Stimulated activated CD4-positive, alpha-beta T cell treated with anti-CD3 and anti-CD28 coated beads, Interleukin-15, amount 100 ng/mL, for 48 hours (primary cell): ENCODE measurements around the gene TMEM59L.

Source experiments
- DNase-seq, 2 donors: peaks; one replicate each; pipeline ENCODE4 v3.0.0-alpha.2; 2020; ENCODE audit warnings: low read depth in 2 of 2

Gene TMEM59L

DNA sequence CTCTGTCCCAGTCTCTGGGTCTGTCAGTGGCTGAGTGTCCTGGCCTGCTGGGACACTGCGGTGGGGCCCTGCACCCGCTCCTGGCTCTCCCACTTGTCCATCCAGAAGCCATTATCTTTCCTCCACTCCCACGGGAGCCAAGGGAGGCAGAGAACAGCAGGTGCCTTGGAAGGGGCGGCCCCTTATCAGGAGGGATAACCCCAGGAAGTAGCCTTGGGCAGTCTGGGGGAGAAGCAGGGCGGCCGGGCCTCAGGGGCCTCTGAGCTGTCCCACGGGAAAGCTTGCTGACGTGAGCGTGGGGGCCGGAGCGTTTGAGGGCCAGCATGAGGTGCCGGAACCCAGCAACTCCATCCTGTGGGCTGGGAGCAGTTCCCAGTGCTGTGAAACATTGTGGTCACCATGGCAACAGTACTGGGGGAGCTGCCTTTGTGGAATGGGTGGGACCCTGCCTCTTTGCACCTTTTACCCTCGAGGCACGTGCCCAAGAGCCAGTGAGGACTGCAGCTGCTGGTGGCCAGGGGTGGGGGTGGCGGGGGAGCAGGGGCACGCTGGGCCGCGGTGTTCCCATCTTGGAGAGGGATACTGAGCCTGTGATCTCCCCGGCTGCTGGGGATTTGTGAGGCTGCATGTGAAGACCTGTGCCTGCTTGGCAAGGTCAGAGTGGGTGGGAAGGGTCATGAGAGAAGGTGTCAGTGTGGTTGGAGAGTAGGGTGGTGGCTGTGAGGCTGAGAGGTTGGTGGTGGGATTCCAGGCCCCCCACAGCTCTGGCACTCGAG lies 45.1 kb downstream of the TMEM59L start:
- DNase-seq: no peak

DNA sequence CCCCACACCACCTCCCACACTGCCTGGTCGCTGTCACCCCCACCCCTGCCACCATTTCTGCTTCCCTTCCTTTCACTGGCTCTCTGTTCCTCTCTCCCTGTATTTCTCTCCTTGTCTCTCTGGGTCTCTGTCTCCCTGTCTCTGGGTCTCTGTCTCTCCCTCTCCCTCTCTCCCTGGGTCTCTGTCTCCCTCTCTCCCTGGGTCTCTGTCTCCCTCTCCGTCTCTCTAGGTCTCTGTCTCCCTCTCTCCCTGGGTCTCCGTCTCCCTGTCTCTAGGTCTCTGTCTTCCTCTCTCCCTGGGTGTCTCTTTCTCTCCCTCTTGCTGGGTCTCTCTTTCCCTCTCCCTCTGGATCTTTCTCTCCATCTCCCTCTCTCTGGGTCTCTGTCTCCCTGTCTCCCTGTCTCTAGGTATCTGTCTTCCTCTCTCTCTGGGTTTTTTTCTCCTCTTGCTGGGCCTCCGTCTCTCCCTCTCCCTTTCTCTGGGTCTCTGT lies 45.7 kb downstream of the TMEM59L start:
- no peak for DNase-seq

DNA sequence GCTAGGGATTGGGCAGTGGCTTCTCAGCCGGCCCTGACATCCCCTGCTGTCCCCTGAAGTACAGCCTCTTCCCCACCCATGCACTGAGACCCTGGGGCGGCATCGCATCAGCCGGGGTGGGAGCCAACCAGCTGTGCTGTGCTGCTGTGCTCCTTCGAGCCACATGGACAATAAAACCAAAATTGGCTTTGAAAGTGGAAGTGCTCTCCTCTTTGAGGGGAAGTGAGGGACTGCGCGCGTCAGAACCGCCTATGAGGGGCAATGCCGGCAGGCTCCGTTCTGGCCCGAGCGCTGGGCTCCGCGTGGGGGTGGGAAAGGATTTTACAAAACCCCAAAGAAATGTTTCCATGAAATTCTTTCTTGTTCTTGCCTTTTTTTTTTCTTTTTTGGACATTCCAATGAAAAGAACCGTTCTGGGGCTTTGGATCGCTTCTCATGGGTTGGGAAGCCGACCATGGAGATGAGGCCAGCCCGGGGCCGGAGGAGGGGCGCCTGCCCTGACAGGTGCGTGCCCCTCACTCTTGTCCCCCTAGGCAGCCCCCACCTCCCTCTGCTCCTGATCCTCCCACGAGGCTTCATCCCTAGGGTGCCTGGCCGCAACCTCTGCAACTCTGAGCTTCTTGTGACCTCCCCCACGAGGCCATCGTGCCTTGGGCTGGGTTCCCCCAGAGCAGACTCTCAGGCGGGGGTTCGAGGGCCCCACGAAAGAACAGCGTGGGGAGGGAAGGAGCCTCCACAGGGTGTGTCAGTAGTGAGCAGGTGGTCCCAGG lies 46.8 kb downstream of the TMEM59L start:
- DNase-seq: no peak

DNA sequence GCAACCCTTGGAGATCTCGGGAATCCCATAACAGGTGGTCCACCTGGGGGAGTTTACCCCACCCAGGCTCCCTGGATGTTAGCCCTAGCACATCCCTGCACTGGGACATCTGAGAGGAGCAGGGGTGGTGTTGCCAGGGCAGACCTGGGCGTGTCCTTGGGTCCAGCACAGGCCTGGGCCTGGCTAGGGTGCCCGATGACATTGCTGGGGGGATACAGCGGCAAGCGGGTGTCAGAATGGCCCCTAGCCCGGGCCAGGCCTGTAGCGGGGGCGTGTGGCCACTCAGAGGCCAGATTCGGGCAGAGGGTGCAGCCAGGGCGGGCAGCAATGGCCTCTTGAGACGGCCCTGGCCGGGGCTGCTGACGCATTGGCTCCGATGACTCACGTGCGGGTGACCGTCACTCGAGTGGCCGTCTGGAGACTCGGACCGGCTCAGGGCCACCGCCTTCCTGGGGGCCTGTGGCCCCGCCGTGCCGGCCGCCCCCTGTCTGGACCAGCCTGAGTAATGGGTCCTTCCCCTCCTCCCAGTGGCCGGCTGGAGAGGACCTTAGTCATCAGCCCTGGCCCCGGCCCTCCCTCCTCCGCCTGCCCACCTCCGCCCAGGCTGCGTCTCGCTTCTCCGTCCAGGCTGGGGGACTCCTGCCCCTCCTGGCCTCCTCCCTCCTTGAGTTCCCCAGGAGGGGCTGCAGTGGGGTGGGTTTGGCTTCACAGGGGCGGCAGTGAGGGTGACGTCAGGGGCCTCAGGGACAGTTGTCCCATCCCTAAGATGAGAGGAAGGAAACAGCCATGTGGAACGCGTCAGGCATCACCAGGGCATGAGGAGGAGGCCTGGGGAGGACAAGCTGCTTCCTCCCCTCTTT lies 47.6 kb downstream of the TMEM59L start:
- no peak for DNase-seq

DNA sequence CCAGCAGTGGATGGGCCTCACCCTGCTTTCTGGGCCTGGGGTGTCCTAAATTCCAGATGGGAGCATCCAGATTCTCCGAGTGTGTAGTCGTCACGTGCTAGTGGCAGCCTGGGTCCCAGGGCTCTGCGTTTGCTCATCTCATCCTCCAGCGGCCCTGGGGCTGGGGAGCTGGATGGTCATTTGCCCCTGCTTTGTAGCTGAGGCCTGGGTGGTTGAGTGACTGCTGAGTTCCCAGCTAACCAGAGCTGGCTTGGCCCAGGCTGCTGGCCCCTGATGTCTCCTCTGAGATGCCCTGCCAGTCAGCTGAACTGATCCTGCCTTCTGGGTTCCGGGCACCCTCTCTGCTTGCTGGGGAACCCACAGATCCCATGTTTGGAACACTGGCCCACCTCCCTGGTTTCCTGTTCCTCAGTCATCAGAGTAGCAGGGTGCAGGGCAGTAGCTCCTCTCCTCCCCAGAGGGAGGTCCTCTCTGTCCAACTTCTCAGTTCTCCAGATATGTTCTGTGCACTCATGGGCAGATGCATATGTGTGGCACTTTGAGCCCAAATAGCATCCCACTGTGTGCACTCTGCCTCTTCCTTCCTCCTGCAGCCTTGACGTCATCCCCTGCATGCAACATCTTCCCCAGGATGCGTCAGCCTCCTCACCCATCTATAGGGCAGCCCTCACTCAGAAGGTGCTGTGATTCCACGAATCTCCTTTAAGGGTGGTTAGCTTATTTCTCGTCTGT lies 48.4 kb downstream of the TMEM59L start:
- DNase-seq: no peak

DNA sequence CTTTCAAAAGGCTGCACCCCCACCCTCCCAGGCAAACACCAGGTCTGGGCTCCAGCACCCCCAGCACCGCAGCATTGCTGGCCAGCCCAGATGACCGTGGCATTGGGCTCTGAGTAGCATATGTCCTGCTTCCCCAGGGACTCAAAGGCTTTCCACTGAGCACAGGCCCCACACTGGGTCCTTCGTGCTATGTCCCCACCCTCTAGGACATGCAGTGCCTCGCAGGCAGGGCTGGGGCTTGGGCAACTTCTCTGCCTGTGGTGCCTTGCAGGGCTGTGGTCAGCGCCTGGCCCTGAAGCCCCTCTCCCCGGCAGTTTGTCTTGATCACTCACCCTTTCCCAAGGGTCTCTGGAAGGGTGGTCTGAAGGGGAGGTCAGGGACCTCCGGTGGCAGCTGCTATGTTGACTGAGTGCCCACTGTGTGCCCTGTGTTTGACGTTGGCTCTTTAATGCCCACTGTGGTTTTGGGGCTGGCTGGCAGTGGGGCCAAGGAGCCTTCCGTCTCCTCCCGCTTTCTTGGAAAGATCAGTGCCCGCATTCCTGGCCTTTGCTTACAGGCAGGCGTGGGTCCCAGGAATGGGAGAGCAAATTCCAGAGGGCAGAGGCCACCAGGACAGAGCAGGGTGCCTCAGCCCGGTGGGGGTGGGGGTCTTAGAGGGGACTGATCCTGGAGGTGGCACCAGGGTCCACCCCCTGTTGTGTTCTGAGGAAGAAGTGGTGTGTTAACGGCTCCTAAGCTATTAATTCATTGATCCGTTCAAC lies 50.5 kb downstream of the TMEM59L start:
- no peak for DNase-seq

DNA sequence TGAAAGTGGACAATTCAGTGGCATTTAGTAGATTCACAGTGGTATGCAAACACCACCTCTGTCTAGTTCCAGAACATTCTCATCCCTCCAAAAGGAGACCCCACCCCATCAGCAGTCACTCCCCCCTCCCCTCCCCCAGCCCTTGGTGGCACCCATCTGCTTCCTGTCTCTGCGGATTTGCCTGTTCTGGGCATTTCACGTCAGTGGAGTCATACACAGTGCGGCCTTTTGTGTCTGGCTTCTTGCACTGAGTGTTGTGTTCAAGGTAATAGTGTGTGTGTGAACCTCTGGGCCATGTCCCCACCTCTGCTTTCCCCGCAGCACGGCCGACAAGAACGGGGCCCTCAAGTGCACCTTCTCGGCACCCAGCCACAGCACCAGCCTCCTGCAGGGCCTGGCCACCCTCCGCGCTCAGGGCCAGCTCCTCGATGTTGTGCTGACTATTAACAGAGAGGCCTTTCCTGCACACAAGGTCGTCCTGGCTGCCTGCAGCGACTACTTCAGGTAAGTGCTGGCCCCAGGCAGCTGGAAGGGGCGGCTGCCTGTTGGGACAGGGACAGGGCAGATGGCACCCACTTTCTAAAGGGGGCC lies 51.4 kb downstream of the TMEM59L start:
- no peak for DNase-seq

DNA sequence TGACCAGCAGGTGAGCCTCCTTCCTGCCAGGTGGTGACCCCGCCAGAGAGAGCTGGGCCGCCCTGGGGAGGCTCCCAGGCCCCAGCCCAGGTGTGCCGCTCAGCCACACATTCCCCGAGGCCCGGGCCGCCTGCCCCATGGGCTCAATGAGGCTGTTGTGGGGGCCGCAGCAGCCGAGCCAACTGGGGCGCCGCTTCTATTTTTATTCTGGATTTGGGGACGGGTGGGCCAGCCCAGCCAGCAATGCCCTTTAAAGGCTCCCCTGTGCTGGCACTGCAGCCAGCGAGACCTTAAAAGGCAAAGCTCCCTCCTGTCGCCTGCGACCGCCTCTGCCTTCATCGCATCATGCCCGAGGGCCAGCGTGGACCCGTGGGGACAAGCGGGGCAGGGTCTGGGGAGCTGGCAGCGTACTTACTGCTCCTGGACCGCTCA lies 53.1 kb downstream of the TMEM59L start:
- DNase-seq: no peak

DNA sequence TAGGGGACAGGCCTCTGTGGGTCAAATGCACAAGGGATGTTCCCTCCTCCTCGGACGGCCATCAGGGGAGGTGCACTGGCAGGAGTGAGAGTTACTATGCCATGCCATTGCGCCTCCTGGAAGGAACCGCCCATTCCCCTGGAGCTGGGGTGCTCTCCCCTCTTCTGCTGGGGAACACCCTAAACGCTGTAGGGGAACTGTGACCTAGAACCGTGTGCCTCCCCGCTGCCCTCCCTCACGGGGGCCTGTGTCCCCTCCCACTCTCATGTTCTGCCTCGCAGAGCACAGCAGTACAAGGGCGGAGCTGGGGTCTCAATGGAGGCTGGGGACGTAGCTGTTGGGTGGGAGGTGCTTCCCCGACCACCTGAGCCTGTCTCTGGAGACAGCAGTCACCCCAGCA lies 53.6 kb downstream of the TMEM59L start:
- no peak for DNase-seq

DNA sequence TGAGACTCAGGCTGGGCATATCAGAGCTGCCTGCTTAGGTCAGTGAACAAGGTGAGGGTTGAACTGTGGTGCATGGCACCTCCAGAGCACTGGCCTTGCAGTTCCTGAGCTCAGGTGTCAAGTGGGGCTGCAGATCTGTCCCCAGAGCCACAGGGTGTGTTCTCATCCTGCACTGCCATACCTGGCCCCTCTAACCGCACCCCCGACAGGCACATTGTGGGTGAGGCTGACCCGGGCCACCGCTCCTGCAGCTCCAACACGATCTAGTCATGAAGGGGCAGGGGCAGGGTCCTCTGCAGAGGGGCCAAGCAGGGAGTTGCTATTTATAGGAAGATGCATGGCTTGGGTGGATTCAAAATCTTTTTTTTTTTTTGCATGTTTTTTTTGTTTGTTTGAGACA lies 54.1 kb downstream of the TMEM59L start:
- no peak for DNase-seq

DNA sequence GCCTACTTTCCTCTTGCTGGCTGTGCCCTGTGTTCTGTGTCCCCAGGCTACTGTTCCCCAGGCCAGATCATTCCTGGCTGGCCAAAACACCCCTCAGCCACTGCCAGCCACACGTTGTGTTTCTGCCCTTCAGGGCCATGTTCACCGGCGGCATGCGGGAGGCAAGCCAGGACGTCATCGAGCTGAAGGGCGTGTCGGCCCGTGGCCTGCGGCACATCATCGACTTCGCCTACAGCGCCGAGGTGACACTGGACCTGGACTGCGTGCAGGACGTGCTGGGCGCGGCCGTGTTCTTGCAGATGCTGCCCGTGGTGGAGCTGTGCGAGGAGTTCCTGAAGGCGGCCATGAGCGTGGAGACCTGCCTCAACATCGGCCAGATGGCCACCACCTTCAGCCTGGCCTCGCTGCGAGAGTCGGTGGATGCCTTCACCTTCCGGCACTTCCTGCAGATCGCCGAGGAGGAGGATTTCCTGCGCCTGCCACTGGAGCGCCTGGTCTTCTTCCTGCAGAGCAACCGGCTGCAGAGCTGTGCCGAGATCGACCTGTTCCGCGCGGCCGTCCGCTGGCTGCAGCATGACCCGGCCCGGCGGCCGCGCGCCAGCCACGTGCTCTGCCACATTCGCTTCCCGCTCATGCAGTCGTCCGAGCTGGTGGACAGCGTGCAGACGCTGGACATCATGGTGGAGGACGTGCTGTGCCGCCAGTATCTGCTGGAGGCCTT lies 55.0 kb downstream of the TMEM59L start:
- no peak for DNase-seq

DNA sequence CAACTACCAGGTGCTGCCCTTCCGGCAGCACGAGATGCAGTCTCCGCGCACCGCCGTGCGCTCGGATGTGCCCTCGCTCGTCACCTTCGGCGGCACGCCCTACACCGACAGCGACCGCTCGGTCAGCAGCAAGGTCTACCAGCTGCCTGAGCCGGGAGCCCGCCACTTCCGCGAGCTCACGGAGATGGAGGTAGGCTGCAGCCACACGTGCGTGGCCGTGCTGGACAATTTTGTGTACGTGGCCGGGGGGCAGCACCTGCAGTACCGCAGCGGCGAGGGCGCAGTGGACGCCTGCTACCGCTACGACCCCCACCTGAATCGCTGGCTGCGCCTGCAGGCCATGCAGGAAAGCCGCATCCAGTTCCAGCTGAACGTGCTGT lies 55.6 kb downstream of the TMEM59L start:
- DNase-seq: no peak

DNA sequence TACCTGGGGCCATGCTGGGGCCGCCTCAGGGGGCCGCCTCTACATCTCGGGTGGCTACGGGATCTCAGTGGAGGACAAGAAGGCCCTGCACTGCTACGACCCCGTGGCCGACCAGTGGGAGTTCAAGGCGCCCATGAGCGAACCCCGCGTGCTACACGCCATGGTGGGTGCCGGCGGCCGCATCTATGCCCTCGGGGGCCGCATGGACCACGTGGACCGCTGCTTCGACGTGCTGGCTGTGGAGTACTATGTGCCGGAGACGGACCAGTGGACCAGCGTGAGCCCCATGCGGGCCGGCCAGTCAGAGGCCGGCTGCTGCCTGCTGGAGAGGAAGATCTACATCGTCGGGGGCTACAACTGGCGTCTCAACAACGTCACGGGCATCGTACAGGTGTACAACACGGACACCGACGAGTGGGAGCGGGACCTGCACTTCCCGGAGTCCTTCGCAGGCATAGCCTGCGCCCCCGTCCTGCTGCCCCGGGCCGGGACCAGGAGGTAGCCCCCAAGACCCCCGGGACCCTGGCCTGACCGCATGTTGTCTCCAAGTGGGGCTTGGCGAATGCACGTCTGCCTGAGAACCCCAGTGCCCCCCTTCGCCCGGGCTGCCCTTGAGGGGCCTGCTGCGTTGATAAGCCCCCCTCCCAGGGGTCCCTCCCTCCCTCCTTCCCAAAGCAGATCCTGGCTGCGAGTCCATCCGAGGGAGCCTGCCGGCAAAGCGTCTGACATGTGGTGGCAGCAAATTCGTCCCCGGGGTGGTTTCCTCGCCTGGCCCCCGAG lies 56.3 kb downstream of the TMEM59L start:
- DNase-seq: no peak

DNA sequence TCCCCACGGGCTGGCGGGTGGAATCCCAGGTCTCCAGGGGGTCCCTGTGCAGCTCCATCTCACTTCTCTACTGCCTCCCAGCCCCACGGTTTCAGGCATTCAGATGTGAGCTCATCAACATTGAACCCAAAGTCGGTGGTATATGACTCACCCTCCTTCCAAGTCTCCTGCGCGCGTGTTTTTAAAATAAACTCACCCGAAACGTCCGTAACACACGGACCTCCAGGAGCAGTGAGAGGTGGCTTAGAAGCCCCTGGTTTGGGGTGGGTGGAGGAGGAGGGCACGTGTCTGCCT lies 56.8 kb downstream of the TMEM59L start:
- no peak for DNase-seq

DNA sequence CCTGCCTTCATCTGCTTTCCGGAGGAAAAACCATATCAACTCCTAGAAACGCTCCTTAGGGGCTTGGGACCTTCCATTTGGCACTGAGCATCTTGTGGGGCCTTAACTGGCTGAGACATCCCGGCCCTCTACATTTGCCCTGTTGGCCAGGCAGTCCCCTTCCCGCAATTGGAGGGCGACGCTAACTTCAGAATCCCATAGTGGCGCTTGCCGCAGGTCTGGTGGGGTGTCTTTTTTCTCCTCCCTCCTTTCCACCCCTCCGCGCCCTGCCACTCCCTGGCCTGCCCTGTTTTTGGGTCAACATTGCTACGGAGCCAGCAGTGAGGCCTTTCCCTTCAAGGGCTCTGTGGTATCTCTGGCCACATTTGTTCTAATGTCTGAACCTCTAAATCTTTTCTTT lies 57.2 kb downstream of the TMEM59L start:
- no peak for DNase-seq

DNA sequence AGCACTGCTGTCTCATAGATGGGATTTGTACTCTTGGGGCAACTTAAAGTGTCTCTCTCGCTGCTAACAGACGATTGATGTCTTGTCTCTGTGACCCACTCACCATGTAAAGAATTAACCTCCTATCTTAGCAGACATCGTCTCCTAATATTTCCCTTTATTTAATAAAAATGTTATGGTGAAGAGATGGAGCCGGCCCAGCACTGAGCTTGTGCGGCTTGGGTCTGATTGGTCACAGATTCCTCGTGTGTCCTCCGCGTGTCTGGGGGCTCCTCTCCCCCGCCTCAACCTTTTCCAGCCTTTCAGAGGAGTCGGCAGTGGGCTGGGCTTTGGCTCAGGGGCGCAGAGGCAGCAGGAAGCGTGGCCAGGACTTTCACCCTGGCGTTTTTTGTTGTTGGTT lies 57.6 kb downstream of the TMEM59L start:
- no peak for DNase-seq
